Stimulated activated CD8-positive, alpha-beta memory T cell treated with anti-CD3 and anti-CD28 coated beads, Interleukin-15, amount 100 ng/mL, for 24 hours (primary cell): ENCODE results near the gene CACNG6.

Experiments used
- DNase-seq: peaks from one replicate; pipeline ENCODE4 v3.0.0-alpha.2; 2020; ENCODE audit warnings: low read depth

CACNG6 gene

DNA sequence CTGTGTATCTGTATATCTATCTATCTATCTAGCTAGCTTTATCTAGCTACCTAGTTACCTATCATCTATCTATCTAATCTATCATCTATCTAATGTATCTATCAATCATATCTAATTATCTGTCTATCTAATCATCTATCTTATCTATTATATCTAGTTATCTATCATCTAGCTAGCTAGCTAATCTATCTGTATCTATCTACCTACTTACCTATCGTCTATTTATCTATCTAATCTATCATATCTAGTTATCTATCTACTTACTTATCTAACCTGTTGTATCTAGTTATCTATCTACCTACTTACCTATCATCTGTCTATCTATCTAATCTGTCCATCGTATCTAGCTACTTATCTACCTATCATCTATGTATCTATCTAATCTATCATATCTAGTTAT lies 54.3 kb downstream of the CACNG6 start:
- DNase-seq, result no peak

DNA sequence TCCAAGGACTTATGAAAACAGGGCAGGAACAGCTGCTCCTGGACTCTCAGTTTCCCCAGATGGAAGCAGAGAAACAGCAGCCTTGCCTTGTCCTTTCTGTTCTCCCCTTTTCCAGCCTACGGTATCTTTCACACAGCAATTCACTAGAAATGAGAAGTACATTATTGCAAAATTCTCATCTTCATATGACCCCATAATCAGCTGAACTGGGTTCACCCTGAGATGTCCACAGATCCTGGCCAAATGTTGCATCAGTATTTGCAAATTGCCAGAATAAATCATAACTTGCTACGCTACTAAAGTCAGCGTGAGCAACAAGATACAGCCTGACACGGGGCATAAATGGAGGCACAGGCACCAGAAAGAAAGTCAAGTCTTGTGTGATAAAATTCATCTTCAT lies 56.2 kb downstream of the CACNG6 start:
- no peak for DNase-seq
